Ovary (tissue), 3 donors: ENCODE measurements around the gene ARHGEF28.

Experiments used
- EP300 ChIP-seq: sonication (generic); formaldehyde crosslinking; IDR thresholded peaks from one replicate; pipeline ENCODE4 v1.6.1; 2017; ENCODE audit warnings: antibody characterized with exemption
- POLR2A ChIP-seq: fragments of 450-650 bp; IDR thresholded peaks from one replicate; pipeline ENCODE4 v1.6.1; 2017; ENCODE audit warnings: antibody characterized with exemption, mild to moderate bottlenecking, moderate library complexity
- TF ChIP-seq, protein P1 (sequence below), 3 donors: fragments of 450-650 bp in 2 of 3; fragments of 200-600 bp in 1 of 3; IDR thresholded peaks; one replicate each; pipeline versions ENCODE4 v1.5.1 to v1.8.0; 2016 to 2022; ENCODE audit warnings: antibody characterized with exemption in 3 of 3, mild to moderate bottlenecking in 1 of 3
- donor health status: DM: no; HTN: no; CAD: no.

- TF ChIP-seq POLR2A, result no peak
- TF ChIP-seq, protein P1, sequence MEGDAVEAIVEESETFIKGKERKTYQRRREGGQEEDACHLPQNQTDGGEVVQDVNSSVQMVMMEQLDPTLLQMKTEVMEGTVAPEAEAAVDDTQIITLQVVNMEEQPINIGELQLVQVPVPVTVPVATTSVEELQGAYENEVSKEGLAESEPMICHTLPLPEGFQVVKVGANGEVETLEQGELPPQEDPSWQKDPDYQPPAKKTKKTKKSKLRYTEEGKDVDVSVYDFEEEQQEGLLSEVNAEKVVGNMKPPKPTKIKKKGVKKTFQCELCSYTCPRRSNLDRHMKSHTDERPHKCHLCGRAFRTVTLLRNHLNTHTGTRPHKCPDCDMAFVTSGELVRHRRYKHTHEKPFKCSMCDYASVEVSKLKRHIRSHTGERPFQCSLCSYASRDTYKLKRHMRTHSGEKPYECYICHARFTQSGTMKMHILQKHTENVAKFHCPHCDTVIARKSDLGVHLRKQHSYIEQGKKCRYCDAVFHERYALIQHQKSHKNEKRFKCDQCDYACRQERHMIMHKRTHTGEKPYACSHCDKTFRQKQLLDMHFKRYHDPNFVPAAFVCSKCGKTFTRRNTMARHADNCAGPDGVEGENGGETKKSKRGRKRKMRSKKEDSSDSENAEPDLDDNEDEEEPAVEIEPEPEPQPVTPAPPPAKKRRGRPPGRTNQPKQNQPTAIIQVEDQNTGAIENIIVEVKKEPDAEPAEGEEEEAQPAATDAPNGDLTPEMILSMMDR (IDR thresholded peaks at IDR 0.05), result no peak
- no peak for TF ChIP-seq EP300
Measured at GRCh38 chr5:73666891-73667290, 40.9 kb downstream of the ARHGEF28 start.
